ENCODE results near the gene STUM.

Gene STUM

DNA sequence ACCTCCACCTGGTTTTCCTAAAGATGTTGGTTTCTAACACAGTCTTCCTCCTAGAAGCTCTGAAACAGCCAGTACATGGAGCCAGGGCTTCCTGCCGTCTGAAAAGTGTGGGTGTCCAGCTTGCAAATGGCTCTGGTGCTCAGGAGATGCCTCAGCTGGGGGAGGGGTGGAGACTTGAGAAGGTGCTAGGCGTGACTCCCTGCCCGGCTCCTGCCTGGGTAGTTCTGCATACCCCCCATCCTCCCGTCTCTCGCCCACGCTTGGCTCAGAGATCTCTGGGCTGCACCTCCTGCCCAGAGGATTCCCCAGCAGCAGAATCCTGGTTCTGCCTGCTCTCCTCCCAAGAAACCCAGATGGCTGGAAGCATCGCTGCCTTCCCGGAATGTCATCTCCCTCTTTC, 16.9 kb downstream of the STUM start:
- DNase-seq = no peak

DNA sequence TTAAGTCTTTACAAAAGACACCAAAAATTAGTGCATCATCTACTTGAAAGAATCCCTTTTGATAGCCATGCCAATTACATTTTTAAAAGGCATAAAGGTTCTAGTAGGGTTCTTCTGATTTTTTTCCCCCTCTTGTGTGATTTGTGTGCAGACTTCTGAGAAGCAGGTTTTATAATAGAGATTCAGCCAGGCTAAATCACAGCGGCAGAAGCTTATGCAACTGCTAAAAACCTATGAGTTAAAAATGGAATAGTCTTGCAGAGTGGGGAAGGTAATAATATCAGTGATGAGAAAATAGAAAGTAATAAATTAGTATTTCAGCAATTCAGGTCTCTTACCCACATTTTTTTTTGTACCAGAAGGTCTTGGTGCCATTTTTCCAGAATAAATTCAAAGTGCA, 17.7 kb downstream of the STUM start:
- DNase-seq = no peak

DNA sequence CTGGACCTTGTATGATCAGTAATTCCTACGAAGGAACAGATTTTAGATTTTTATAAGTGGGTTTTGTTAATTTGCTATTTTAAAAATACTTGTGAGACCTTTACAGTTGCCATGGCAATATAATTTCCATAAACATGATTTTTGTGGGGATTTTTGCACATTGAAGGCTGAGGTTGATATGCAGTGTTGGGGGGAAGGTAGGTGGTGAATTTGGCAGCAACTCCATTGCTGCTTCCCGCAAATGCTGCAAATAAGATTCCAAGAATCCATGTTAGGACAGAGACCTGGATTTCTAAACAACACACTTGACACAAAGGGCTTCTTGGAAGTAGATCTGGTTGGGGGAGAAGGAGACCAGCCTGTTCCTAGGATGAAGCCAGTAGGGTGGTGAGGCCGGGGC, 18.2 kb downstream of the STUM start:
- no peak for DNase-seq

DNA sequence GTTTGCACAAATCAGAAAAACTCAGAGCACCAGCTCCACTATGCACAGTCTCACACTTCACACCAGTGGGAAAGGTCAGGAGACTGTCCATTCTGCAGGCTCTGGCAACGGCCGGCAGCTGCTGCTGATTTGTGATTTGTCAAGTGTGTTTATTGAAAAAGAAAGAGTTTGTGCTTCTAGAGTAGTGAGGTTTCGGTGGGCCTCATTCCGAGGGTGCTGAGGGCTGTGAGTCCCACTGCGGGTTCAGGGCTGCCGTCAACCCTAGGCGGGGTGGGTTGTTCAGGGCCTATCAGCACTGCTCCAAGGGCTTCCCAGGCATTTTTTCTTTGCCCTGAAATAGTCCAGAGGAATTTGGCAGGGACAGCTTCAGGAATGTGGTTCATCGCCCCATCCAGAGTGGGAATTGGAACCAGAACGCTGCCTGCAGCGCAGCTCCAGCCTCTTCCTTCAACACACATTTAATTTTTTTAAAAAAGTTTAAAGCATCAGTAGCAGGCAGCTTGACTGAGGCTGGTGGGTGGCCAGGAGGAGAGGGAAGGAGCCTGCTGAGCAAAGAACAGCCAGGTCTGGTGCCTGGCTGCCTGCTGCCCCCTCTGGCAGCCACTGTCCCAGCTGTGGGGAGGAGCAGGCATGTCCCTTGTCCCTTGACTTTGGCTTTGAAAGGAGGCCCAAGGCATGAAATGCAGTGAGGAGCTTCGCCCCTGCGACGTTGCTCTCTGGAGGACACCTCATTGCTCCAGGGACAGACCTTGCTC, 19.7 kb downstream of the STUM start:
- no peak for DNase-seq

DNA sequence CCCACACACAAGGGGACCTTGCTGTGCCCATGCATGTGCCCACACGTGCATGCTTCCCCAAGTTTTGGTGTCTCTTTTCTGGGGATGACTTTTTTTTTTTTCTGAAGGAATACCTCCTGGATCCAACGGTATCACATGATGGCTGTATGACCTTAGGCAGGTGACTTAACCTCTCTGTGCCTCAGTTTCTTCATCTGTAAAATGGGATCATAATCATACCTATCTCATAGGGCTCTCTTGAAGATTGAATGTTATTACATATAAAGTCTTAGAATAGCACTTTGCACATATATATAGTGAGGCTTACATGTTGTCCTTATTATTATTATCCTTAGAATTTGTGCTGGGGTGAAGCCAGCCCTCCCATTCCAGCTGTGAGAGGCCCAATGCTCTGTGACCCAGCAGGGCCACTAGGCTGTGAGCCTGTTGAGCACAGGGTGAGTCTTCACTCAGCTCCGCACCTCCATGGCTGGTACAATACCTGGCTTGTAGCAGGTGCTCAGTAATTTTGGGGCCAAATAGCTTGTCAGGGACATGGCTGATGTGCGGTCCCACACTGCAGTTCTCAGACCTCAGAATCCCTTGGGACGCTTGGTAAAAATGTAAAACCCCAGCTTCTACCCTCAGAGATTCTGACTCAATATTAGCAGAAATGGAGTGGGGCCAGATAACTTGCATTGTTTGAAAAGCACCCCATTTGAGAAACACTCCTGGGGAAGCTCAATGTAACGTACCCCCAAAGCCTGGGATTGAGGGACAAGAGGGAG, 20.6 kb downstream of the STUM start:
- DNase-seq = no peak

DNA sequence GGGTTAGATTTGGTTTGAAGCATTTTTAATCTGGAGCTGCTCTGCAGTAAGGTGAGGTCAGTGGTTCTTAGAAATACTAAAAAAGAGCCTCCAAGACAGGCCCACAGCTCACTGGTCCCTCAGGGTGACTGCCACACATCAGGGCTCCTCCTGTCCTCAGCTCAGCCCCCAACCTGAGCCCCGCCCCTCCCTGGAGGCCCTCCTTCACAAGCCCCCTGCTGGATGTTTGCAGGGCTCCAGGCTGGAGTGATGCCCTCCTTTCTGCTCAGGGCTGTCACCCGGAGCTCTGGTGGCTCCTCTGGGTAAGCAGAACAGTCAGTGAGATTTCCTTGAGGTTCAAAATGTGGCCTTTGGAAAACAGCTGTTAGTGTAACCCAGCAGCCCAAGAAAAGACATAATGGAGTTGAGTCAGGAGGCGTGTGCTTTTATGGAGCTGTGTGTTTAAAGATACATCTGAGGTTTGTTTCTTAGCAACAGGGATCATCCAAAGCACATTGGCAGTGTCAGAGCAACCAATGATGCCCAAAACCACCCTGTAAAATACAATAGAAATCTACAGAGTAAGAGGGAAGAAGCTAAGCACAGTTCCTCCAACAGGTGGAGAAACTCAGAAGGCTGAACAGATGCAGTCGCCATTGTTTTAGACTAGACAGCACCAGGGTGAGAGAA, 21.4 kb downstream of the STUM start:
- DNase-seq = no peak

DNA sequence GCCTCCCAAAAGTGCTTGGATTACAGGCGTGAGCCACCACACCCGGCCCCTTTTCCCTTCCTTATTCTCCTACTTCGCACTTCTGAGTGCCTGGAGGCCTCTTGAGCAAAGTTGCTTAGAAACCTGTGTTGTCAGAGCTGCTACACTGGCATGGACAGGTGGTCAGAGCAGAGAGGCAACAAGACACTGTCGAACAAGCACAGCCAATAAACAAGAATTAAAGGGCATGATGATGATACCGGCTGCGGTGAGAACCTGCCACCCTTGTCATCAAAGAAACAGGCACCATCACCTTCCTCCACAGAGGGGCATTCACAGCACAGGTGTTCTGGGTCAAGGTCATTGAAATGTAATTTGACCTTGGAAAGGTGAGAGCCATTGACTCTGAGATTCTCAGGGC, 23.3 kb downstream of the STUM start:
- no peak for DNase-seq

DNA sequence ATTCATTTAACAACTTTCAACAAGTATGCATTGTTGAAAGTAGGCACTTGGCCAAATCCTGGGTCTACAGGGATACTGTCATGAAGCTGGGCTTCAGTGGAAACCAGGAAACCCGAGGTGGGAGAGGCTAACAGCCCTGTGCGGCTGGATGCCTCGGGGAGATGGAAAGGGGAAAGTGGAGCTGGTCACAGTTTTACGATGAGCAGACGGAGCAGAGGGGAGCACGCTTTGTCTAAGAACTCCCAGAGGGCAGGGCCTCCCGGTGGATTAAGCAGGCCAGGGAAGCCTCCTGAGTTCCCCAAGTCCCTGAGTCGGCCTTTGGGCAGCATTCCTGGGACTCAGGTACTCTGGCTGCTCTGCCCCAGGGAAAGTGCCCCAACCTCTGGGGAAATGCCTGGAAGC, 23.8 kb downstream of the STUM start:
- no peak for DNase-seq

DNA sequence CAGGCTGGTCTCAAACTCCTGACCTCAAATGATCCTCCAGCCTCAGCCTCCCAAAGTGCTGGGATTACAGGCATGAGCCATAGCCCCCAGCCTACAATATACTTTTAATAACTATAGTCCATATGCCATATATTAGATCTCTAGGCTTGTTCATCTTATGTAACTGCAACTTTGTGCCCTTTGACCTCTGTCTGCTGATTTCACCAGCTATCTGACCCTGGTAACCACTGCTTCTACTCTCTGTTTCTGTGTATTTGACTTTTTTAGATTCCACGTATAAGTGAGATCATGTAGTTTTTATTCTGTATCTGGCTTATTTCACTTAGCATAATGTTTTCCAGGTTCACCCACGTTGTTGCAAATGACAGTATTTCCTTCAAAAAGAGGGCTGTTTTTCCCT, 25.5 kb downstream of the STUM start:
- no peak for DNase-seq

DNA sequence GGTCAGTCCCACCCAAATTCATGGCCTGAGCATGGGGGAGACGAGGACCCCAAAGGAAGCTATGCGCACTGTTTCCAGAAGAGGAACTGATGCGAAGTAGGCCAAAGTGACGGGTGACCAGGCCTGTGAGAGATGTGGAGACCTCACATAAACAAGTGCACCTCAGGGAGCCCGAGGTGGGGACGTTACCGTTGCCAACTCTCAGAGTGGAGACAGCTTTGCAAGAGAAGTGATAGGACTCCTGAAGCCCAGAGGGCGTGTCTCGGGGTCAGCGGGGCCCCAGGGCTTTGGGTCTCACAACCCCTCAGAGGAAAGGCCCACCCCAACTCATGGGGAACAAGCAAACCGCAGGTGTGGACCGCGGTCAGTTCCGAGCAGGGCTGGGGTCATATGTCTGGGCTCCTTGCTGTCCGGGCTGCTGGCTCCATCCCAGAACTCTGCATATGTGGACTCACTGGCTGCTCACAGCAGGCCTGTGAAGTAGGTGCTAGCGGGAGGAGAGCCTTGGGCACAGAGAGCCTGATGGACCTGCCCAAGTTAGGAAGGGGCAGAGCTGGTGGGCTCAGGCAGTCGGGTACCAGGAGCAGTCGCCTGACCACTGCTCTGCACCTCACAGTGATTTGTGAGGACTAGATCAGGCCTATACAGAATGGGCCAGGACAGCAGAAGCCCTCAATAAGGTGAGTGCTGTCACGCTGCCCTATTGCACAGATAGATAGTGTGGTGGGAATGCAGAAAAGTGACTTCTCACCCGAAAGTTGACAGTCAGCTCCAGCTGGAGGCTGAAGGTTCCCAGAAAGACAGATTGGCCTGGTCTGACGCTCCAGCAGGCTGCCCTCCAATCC, 26.2 kb downstream of the STUM start:
- DNase-seq = no peak

DNA sequence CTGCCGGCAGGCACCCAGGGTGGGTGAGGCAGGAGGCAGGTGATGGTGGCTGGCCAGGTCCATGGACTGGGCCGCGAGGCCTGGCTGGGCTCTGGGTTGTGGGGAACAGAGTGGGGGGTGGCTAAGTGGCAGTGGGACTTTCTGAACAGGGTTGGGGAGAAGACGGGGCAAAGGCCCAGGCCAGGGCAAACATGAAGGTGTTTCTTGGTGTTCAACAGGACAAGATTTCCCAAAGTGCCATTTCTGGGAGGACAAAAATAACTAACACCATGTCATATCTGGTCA, 26.8 kb downstream of the STUM start:
- DNase-seq = no peak

DNA sequence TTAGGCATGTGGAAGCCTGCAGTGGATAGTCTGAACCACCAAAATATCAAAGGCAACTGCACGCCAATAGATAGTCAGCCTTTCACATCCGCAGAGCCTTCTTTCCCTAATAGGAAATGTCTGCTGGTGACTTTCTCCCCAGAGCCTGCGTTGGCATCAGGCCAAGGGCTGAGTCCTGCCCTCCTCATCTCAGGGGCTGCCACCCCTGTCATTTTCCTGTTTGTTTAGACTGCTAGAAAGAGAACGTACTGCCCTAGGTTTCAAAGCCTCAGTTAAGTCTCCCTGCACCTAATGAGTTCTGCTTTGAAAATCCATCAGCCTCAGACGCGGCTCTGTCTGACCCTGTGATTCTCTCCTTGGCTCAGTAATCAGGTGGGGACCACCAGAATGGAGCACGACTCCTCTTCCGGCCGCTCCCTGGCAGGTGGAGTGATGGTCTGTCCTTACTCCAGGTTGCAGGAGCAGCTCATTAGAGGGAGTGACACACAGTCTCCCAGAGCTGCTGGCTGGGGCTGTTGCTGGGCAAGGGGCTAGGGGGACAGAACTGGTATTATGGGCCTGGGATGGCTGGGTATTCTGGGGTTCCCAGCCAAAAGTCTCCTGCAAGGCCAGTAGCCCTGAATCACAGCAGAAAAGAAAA, 27.3 kb downstream of the STUM start:
- no peak for DNase-seq

DNA sequence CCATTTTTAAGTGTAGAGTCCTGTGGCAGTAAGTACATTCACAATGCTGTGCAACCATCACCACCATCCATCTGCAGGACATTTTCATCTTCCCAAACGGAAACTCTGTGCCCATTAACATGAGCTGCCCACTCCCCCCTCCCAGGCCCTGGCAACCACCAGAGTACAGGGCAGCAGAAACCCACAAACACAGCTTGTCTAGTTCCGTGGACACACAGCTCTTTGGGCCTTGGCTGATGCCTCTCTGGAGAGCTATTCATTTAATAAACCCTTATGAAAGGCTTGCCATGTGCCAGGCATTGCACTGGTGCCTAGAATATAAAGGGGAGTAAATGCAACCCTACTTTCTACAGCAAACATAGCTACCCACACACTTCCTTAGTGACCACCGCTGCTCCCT, 28.0 kb downstream of the STUM start:
- no peak for DNase-seq

DNA sequence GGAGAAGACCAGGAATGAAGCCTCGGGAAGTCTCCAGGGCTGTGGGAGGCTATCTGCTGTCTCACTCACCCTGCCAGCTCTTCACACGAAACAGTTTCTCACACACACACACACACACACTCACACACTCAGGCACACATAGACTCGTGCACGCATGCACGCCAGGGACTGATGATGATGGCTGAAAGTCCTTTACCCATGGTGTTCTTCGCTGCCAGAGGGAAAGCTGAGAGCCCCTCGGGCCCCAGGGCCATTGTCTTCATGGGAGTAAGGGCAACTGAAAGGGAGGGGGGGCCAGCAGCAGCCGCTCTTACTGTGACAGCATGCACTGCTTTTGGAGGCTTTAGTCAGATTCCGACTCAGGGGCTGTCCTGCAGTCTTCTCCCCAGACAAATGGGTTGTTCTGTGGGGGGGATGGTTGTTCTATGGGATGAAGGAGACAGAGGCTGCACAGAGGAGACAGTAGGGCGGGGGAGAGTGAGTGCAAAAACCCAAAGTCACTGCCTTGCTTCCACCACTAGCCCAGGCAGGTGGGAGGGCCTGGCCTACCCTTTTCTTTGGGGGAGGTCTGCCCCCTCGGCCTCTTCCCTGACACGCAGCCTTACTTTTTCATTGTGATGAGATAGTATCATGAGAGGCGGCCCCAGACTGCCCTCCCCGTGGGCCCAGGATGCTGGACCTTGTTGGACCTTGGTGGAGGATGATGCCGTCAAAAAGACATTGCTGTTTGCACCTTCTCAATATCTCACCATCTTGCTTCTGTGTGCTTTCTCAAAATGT, 29.0 kb downstream of the STUM start:
- no peak for DNase-seq

DNA sequence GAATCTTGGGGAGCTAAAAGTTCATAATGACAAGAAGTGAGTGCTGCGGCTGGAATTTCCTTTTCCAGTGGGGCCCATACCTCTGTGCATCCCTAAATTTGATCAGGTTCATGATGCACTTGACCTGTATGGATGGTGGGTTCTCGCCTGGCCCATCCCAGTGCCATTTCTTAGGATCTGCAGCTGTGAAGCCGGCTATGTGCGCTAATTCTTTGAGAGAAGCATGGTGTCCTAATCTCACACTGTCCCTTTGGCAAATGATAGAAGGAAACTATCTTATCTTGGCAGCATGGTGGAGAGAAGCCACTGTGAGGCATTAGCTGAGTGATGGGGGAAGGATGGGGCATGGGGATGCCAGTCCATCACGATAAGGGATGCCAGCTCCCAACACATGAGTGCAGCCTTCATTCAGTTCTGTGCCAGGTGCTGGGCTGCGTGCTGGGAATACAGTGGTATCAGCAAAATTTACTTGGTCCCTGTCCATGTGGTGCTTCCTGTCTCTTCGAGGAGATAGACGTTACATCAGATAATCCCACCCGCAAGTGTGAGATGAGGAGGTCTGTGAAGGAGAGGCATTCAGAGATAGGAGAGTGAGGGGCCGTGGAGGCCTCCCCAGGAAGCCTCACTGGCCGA, 30.5 kb downstream of the STUM start:
- no peak for DNase-seq

DNA sequence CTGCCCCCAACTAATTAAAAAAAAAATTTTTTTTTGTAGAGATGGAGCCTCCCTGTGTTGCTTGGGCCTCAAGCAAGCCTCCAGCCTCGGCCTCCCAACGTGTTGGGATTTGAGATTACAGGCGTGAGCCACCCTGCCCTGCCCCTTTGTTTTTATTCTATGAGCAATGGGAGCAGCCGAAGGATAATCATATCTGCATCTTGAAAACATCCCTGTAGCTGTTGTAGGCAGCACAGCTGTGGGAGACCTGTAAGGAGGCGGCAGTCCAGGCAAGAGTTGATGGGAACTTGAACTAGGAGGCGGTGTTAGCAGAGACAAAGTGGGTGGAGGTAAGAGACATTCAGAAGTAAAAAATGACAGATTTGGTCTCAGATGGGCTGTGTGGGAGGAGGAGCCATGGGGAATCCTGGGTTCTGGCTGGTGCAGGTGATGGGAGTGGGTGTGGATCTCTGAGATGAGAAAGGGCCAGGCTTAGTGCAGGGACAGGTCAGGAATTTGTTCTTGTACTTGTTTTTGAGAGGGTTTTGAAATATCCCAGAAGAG, 31.3 kb downstream of the STUM start:
- DNase-seq = no peak

DNA sequence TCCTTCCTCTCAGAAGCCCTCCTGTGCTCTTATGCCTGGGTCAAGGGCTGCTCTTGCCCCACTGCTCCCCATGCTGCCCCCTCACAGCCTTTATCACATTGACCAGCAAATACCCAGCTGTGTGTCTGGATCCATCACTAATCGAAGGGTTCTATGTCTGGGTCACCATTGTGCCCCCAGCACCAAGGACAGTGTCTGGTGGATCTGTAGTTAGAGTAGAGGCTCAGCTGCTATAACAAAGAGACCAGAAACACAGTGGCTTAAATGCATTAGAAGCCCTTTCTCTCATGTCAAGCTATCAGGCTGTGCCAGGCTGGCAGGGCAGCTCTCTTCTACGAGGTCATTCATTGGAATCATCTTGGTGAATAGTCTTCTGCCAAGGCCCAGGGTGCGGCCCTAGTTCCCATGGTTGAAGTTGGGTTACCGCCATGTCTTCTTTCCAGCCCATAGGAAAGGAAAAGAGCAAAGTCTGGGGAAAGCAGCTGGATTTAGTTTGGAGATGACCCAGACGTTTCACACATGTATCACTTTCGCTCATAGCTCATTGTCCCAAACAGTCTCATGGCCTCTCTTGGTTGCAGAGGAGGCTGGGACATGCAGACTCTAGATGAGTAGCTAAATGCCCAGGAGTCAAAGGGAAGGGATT, 32.2 kb downstream of the STUM start:
- DNase-seq = no peak

DNA sequence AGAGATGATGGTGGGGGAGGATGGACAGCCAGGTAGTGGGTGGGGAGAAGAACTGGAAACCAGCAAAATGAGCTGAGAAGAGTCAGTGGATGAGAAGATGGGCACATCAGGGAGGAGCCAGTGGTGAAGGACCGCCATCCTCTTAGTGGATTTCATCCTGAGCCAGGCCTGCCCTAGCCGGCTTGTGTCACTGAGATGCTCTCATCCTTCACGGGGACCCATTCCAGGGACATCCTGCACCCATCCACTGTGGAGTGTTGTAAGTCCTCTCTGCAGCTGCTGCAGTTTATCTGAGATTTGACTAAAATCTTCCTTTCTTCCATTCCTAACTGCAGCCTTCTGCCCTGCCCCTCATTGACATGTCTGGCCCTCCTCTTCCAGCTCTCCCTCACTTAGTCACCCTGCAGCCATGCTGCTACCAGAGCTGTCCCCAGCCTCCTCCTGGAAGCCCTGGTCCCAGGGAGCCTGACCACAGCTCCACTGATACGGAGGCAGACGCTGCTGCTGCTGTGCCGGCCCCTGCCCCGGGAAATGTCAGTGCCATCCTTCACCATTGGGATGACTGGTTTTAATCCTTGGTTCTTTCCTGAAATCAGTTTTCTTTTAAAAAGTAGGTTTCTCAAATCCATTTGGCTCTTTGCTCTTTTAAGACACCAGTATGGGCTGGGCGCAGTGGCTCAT, 33.2 kb downstream of the STUM start:
- DNase-seq = no peak

DNA sequence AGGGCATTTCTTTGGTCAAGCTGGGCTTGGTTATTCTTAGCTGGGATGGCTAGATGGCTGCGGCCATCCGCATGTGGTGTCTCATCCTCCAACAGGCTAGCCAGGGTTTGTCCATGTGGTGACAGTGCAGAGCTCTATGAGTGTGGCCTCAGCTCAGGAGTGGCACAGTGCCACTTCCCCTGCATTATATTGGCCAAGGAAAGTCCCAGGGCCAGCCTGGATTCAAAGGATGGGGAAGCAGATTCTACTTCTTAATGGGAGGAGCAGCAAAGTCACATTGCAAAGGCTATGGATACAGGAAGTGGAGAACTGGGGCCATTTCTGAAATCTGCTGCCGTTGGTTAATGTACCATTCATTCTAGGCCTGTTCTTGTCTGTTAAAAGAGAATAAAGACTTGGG, 34.4 kb downstream of the STUM start:
- no peak for DNase-seq

DNA sequence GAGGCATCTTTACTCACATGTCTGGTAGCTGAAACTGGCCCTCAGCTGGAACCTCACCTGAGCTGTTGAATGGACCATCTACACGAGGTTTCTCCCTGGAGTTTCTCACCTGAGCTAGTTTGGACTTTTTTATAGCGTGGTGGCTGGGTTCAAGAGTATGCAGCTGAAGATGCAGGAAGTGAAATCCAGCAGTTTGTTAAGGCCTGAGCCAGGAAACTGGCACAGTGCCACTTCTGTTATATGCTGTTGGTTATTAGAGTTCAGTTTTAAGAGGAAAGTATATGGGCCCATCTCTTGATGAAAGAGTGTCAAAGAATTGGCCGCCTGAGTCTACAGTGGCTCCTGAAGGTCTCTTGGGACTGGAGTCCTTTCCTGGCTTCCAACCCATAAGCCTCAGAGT, 35.6 kb downstream of the STUM start:
- DNase-seq = no peak
